ENCODE results near the gene TSSK2. TPM values are rescaled to one million over a fixed set of nuclear protein-coding genes. Genes with fewer than 3 reads are reported as not detected.

The TSSK2 gene
- total RNA-seq, 1 donor from 2014 or later = not detected

DNA sequence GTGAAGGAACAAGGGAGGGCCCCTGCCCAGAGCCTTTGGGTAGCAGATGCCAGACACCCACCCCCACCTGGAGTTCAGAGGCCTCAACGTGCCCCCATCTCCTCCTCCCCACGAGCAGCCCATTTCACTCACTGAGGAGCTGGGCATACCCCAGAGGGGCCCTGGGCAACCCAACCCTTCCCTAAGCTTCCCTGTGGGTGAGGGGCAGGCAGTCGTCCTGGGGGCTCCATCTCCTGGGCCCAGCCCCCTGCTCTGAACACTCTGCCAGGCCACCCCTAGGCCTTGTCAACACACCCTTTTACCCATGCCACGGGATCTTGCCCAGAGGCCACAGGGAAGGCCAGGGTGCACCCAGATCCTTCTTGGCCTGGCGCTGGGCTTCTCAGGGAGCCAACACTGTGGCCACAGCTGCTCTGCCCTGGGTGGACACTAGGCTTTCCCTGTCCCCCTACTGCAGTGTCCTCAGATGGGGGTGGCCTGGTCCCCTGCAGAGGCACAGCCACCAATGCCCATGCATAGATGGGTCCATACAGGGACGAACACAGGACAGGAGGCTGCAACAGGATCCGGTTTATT lies 44.0 kb downstream of the TSSK2 start:
- H3K36me3 Mint-ChIP-seq (ENCODE audit: low read depth, unreplicated experiment) = peaks cover 8% of the 10 kb centered on the region
- Histone ChIP-seq H4K20me1 (ENCODE audit: insufficient read depth, low read length) (peaks cover 54% of the 10 kb centered on the region), H3K9me3 (ENCODE audit: insufficient read depth, low read depth, low read length) (no peaks in the 10 kb centered on the region), H3K4me1 (ENCODE audit: insufficient read depth, low read length) (peaks cover 48% of the 10 kb centered on the region), H2AFZ (ENCODE audit: low read depth, low read length) (no peak overlapping the region), H3K9ac (ENCODE audit: low read length) (peak overlapping the region; percentile 28), H3K36me3 (ENCODE audit: insufficient read depth, low read length) (no peaks in the 10 kb centered on the region), H3K79me2 (ENCODE audit: insufficient read depth, low read length) (peaks cover 73% of the 10 kb centered on the region), H3K4me2 (ENCODE audit: low read length) (peak overlapping the region; percentile 99), H3K4me3 (ENCODE audit: insufficient read depth, low read depth, low read length) (no peak overlapping the region), H3K27ac (ENCODE audit: low read depth, low read length) (peak overlapping the region; percentile 29), H3K27me3 (ENCODE audit: insufficient read depth, low read length) (no peaks in the 10 kb centered on the region)
- no peak for FAIRE-seq
- H3K4me1 Mint-ChIP-seq (ENCODE audit: low read depth, unreplicated experiment) = peaks cover 25% of the 10 kb centered on the region
- no peaks in the 10 kb centered on the region for H3K9me3 Mint-ChIP-seq (ENCODE audit: unreplicated experiment)
- peaks cover 4% of the 10 kb centered on the region for H3K27me3 Mint-ChIP-seq (ENCODE audit: low read depth, unreplicated experiment)
- no peak overlapping the region for H3K27ac Mint-ChIP-seq (ENCODE audit: unreplicated experiment)
- H3K4me3 Mint-ChIP-seq (ENCODE audit: unreplicated experiment) = no peak overlapping the region
- TF ChIP-seq EZH2 (IDR thresholded peaks at IDR 0.05; ENCODE audit: insufficient read depth, low read length) = no peak
- TF ChIP-seq, protein P1, sequence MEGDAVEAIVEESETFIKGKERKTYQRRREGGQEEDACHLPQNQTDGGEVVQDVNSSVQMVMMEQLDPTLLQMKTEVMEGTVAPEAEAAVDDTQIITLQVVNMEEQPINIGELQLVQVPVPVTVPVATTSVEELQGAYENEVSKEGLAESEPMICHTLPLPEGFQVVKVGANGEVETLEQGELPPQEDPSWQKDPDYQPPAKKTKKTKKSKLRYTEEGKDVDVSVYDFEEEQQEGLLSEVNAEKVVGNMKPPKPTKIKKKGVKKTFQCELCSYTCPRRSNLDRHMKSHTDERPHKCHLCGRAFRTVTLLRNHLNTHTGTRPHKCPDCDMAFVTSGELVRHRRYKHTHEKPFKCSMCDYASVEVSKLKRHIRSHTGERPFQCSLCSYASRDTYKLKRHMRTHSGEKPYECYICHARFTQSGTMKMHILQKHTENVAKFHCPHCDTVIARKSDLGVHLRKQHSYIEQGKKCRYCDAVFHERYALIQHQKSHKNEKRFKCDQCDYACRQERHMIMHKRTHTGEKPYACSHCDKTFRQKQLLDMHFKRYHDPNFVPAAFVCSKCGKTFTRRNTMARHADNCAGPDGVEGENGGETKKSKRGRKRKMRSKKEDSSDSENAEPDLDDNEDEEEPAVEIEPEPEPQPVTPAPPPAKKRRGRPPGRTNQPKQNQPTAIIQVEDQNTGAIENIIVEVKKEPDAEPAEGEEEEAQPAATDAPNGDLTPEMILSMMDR (IDR thresholded peaks at IDR 0.05; ENCODE audit: insufficient read depth, low read depth, low read length) = no peak
- DNase-seq (ENCODE audit: low read depth) = no peak

DNA sequence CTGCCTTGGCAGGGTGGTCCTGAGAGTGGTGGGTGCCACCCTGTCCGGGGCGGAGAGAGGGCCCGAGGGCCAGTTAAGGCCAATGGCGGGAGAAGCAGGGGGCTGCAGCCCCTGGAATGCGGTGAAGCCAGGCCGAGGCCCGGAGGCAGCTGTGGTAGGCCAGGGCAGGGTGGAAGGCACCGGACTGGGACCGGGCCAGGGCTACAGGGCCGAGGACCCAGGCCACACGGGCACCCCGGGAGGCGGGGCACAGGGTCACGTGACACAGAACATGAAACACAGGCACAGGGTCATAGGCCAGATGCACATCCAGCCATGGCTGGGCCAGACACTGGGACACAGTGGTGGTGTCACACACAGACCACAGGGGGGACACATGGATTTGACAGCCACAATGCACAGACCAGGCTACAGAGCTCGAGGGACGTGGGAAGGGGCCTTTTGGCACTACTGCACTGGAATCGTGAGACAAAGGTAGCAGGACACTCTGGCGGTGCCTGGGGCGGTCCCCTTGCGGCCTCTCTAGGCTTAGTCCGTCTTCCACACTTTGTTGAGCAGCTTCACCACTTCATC lies 44.6 kb downstream of the TSSK2 start:
- FAIRE-seq (no peak), DNase-seq (ENCODE audit: low read depth) (no peak)
- H3K79me2 ChIP-seq (ENCODE audit: insufficient read depth, low read length) = peaks cover 73% of the 10 kb centered on the region
- peaks cover 8% of the 10 kb centered on the region for H3K36me3 Mint-ChIP-seq (ENCODE audit: low read depth, unreplicated experiment)
- peaks cover 25% of the 10 kb centered on the region for H3K4me1 Mint-ChIP-seq (ENCODE audit: low read depth, unreplicated experiment)
- H2AFZ ChIP-seq (ENCODE audit: low read depth, low read length) = no peak overlapping the region
- peaks cover 54% of the 10 kb centered on the region for H4K20me1 ChIP-seq (ENCODE audit: insufficient read depth, low read length)
- no peaks in the 10 kb centered on the region for H3K36me3 ChIP-seq (ENCODE audit: insufficient read depth, low read length)
- no peaks in the 10 kb centered on the region for H3K27me3 ChIP-seq (ENCODE audit: insufficient read depth, low read length)
- peak overlapping the region; percentile 85 for H3K4me2 ChIP-seq (ENCODE audit: low read length)
- H3K9me3 ChIP-seq (ENCODE audit: insufficient read depth, low read depth, low read length) = no peaks in the 10 kb centered on the region
- H3K4me3 ChIP-seq (ENCODE audit: insufficient read depth, low read depth, low read length) = no peak overlapping the region
- H3K4me1 ChIP-seq (ENCODE audit: insufficient read depth, low read length) = peaks cover 46% of the 10 kb centered on the region
- no peak overlapping the region for H3K4me3 Mint-ChIP-seq (ENCODE audit: unreplicated experiment)
- peak overlapping the region; percentile 41 for H3K27ac Mint-ChIP-seq (ENCODE audit: unreplicated experiment)
- no peak for TF ChIP-seq EZH2 (IDR thresholded peaks at IDR 0.05; ENCODE audit: insufficient read depth, low read length)
- H3K9me3 Mint-ChIP-seq (ENCODE audit: unreplicated experiment) = no peaks in the 10 kb centered on the region
- H3K27ac ChIP-seq (ENCODE audit: low read depth, low read length) = no peak overlapping the region
- no peaks in the 10 kb centered on the region for H3K27me3 Mint-ChIP-seq (ENCODE audit: low read depth, unreplicated experiment)
- H3K9ac ChIP-seq (ENCODE audit: low read length) = no peak overlapping the region

DNA sequence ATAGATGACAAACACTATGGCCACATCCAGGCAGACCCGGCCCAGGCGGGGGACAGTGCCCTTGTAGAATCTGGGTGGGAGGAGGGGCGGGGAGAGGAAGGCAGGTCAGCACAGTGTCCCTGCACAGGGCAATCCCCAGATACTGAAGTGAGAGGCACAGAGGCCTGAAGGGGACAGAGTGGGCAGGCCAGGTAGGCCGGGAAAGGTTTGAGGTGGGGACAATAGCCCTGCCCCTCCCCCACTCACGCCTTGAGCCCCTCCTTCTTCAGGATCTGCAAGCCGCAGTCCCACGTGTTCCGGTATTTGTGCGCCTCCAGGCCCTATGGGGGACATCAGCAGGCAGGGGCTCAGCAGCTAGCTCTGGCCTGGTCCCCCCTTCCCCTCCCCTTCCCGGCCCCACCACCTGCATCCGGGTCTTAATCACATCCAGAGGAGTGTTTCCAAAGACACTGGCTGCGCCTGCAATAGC lies 45.1 kb downstream of the TSSK2 start:
- H3K4me2 ChIP-seq (ENCODE audit: low read length) = peak overlapping the region; percentile 85
- DNase-seq (ENCODE audit: low read depth) (no peak), FAIRE-seq (no peak)
- H3K9me3 ChIP-seq (ENCODE audit: insufficient read depth, low read depth, low read length) = no peaks in the 10 kb centered on the region
- Mint-ChIP-seq H3K27ac (ENCODE audit: unreplicated experiment) (peak overlapping the region; percentile 41), H3K36me3 (ENCODE audit: low read depth, unreplicated experiment) (peaks cover 8% of the 10 kb centered on the region), H3K4me1 (ENCODE audit: low read depth, unreplicated experiment) (peaks cover 23% of the 10 kb centered on the region), H3K9me3 (ENCODE audit: unreplicated experiment) (no peaks in the 10 kb centered on the region), H3K27me3 (ENCODE audit: low read depth, unreplicated experiment) (no peaks in the 10 kb centered on the region), H3K4me3 (ENCODE audit: unreplicated experiment) (peak overlapping the region; percentile 74)
- H4K20me1 ChIP-seq (ENCODE audit: insufficient read depth, low read length) = peaks cover 54% of the 10 kb centered on the region
- no peak overlapping the region for H3K9ac ChIP-seq (ENCODE audit: low read length)
- H3K4me1 ChIP-seq (ENCODE audit: insufficient read depth, low read length) = peaks cover 42% of the 10 kb centered on the region
- no peak overlapping the region for H3K27ac ChIP-seq (ENCODE audit: low read depth, low read length)
- no peaks in the 10 kb centered on the region for H3K36me3 ChIP-seq (ENCODE audit: insufficient read depth, low read length)
- TF ChIP-seq EZH2 (IDR thresholded peaks at IDR 0.05; ENCODE audit: insufficient read depth, low read length) = no peak
- TF ChIP-seq, protein P1 (IDR thresholded peaks at IDR 0.05; ENCODE audit: insufficient read depth, low read depth, low read length) = no peak
- H3K4me3 ChIP-seq (ENCODE audit: insufficient read depth, low read depth, low read length) = no peak overlapping the region
- no peak overlapping the region for H2AFZ ChIP-seq (ENCODE audit: low read depth, low read length)
- no peaks in the 10 kb centered on the region for H3K27me3 ChIP-seq (ENCODE audit: insufficient read depth, low read length)
- H3K79me2 ChIP-seq (ENCODE audit: insufficient read depth, low read length) = peaks cover 69% of the 10 kb centered on the region

All from astrocyte (in vitro differentiated cells and primary cell).